Stimulated activated naive CD8-positive, alpha-beta T cell treated with anti-CD3 and anti-CD28 coated beads, Interleukin-15, Interleukin-2, amounts not matched to agents 100 U/mL and 50 U/mL, for 24 hours (primary cell): Measurements from ENCODE around the gene PDAP1.
A peak's percentile ranks its signal among the peaks of the same experiment; 100 is the strongest.
"Not testable (repeated sequence)": the region's sequence is repeated elsewhere in the genome, so short reads cannot be mapped to it uniquely, and the experiment has no call there.

Experiments used
- ATAC-seq: fragments of 150-1000 bp; cut with Tn5 transposase; one replicate; pipeline ENCODE4 v1.10.0; 2021
- DNase-seq: peaks from one replicate; pipeline ENCODE4 v3.0.0; 2021

PDAP1 gene

DNA sequence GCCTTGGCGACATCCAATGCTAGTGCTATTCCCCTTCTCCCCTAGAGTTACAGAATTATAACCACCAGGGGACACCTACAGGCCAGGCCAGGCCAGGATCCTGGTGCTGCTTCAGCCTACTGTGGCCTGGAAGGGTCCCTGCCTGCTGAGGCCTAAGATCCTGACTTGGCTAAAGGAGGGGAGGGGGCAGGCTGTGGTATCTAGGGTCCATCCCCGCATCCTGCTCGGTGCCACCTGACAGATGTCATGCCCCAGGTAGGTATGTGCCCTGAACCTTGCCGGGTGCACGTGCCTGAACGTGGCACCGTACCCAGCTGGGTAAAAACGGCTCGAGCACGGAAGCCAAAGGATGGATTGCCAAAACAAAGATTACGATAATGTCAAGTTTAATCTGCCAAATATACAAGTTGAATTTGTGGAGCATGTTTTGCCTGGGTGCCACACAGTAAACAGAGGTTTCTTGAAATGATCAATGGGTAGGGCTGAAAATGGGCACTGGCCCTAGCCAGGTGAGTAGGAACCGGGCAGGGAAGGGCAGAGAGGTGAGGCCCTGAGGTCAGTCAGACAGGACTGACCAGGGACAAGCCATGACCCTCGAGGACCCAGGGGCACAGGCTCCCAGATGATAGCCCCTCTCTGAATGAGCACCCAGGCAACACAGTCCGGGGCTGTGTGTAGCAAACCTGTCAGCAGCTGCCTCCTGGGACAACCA is 12.6 kb downstream of the PDAP1 start:
- DNase-seq: no peak
- ATAC-seq: no peak

DNA sequence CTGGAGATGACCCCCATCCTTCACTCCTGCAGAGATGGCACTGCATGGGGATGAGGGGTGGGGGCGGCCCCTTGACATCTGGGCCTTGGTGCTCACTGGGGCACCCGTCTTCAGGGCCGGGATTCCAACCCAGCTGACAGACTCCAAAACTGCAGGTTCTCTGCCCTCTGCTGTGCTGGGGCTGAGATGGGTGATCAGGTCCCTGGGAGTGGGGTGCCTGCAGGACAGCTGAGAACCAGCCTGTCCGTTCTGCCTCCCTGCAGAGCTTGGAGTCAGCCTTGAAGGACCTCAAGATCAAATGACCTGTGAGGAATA is 14.3 kb downstream of the PDAP1 start:
- ATAC-seq (no peak), DNase-seq (no peak)

- DNase-seq: no peak
- no peak for ATAC-seq
Measured at GRCh38 chr7:99393355-99394187, 14.8 kb downstream of the PDAP1 start.

DNA sequence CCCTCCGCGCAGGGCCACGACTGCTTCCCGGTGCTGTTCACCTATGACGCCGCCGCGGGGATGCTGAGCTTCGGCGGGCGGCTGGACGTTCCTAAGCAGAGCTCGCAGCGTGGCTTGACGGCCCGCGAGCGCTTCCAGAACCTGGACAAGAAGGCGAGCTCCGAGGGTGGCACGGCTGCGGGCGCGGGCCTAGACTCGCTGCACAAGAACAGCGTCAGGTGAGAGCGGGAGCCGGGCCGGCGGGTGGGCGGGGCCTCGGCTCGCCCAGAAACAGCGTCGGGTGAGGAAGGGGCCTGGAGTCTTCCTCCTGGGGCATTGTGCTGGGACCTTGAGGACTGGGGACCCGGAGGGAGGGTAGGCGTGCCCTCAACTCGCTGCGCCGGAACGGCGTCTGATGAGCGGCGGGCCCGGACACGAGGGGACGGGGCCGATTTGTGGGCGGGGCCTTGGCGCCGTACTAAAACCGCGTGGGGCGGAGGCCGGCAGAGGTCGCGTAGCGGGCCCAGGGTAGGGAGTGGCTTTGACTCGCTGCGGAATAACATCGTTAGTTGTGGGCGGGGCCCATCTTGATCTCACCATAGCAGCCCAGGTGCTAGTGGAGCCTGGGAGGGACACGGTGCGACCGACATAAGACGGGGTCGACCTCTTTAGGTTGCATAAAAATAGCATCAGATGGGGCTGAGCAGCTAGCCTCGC is 15.6 kb downstream of the PDAP1 start:
- DNase-seq (peak; percentile 79), ATAC-seq (peak; percentile 79)

GRCh38 chr7:99392046-99392445 is 16.4 kb downstream of the PDAP1 start:
- ATAC-seq: no peak
- no peak for DNase-seq

GRCh38 chr7:99390941-99391602 is 17.3 kb downstream of the PDAP1 start:
- ATAC-seq: no peak
- no peak for DNase-seq

DNA sequence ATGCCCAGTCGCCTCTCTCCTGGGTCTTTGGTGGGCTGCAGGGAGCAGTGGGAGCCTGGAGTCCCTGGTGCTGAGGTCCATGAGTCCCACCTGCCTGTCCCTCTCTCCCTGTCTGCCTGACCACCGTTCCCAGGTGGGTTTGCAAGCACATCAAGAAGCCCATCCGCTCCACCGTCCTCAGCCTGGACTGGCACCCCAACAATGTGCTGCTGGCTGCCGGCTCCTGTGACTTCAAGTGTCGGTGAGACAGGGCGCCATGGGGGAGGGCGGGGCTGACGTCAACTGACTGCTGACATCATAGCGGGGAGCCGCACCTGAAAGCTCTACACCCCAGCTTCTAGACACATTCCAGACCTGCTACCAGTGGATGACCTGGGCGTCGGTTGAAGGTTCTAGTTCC is 18.6 kb downstream of the PDAP1 start:
- DNase-seq (no peak), ATAC-seq (no peak)

- ATAC-seq (no peak), DNase-seq (no peak)
Measured at GRCh38 chr7:99387912-99388311, 20.5 kb downstream of the PDAP1 start.

DNA sequence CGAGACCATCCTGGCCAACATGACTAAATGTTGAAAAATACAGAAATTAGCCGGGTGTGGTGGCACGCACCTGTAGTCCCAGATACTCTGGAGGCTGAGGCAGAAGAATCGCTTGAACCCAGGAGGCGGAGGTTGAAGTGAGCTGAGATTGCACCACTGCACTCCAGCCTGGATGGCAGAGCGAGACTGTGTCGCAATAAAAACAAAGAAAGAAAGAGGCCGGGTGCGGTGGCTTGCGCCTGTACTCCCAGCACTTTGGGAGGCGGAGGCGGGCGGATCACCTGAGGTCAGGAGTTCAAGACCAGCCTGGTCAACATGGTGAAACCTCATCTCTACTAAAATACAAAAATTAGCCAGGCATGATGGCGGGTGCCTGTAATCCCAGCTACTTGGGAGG is 21.2 kb downstream of the PDAP1 start:
- DNase-seq, ATAC-seq: not testable (repeated sequence)

- peak; percentile 57 for ATAC-seq
- no peak for DNase-seq
Measured at GRCh38 chr7:99386584-99387238, 21.7 kb downstream of the PDAP1 start.

- DNase-seq (no peak), ATAC-seq (no peak)
Measured at GRCh38 chr7:99385564-99385963, 22.8 kb downstream of the PDAP1 start.

DNA sequence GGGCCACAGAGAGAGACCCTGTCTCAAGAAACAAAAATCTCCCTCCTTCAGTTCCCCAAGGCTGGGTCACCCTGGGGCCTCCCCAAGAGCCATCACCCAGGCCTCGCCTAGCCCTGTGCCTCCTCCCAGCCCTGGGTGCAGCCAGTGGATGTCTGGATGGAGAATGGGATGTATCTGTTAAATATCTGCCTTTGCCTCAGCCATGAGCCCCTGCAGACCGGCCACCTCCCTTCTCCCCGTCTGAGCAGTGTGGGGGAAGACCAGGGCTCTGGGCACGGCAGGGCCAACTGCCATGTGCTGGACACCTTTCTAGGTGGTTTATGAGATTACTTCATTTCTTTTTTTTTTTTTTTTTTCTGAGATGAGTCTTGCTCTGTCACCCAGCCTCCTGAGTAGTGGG is 23.9 kb downstream of the PDAP1 start:
- DNase-seq (no peak), ATAC-seq (no peak)

GRCh38 chr7:99383791-99384370 is 24.5 kb downstream of the PDAP1 start:
- no peak for DNase-seq
- ATAC-seq: no peak

- ATAC-seq (no peak), DNase-seq (no peak)
Measured at GRCh38 chr7:99383203-99383602, 25.2 kb downstream of the PDAP1 start.

- ATAC-seq: no peak
- DNase-seq: no peak
Measured at GRCh38 chr7:99381664-99382075, 26.7 kb downstream of the PDAP1 start.

DNA sequence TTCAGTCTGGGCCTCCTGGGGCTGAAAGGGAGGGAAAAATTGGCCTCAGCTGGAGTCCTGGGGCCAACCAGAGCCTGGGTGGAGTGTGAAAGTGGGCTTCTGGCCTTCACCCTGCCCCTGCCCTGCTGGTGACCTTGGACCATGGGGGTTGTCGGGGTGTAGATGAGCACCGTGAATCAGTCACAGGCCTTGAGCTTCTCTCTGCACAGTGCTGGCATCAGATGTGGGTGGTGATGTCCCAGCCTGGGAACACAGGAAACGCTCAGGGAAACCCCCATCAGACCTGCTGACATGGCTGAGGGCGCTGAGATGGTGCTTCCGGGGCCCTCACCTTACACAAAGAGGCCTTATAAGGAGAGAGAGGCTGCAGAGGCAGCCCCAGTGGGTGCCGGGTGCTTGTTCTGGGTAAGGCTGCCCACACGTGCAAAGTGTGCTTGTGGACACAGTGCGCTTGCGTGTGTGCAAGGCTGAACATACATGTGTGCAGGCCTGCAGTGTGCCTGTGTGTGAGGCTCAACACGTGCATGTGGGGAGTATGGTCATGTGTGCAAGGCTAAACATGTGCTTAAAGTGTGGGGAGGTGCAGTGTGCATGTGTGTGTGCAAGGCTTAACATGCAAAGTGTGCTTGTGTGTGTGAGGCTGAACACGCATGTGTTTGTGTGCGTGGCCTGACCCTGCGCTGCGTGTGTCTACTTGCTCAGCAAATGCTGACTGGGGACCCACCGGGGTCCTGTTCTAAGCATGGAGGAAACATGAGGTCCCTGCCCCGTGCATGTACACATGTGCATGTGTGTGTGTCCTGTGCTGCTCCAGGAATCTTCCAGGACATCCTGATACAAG is 27.4 kb downstream of the PDAP1 start:
- ATAC-seq (peak; percentile 89), DNase-seq (peak; percentile 87)

DNA sequence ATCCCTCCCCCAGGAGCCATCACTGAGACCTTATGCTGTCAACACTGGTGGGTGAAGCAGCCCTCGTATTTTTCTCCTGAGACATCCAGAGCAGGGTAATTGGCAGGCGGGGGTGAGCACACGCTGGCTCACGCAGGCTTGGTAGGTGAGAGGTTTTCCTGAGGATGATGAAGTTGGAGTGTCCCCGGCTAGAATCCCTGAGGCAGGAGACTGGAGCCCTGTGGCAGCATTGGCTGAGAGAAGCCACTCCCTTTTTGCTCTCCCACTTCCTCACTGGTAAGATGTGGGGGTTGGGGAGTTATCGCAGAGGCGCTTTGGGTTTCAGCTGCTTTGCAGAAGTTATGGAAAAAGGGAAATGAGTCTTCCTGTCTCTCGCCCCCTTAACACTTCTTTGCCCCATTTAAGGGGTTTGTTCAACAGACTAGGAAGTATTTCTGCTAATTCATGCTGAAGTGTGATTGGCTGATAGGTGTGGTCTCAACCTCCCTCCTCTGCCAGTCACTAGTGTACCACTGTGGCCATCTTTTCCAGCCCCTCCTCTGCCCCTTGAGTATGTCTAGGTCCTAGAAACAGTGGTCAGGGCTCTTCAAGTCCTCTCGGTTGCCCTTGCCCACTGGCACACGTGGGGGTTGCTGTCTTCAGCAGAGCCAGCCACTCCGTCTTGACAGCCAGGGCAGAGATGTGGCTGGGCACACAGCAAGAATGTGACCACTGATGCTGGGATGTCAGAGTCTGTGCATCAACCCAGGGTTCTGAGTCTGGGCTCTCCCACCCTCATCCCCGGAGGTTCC is 28.2 kb downstream of the PDAP1 start:
- ATAC-seq: peak; percentile 50
- DNase-seq: peak; percentile 61

- ATAC-seq, DNase-seq: not testable (repeated sequence)
Measured at GRCh38 chr7:99379693-99380031, 28.7 kb downstream of the PDAP1 start.

- DNase-seq (peak; percentile 54), ATAC-seq (peak; percentile 8)
Measured at GRCh38 chr7:99379043-99379577, 29.3 kb downstream of the PDAP1 start.
